GM12891 (cell line): ENCODE data around the gene RCOR1.

Experiments
- PAX5 ChIP-seq: IDR thresholded peaks from 2 replicates; pipeline ENCODE4 v1.6.1; 2011; ENCODE audit warnings: low read length, moderate library complexity, mild to moderate bottlenecking; ENCODE audit not compliant: insufficient read depth, severe bottlenecking
- POLR2A ChIP-seq: IDR thresholded peaks from 2 replicates; pipeline ENCODE4 v1.6.1; 2011; ENCODE audit warnings: low read depth, low read length, control low read depth
- POLR2AphosphoS5 ChIP-seq: IDR thresholded peaks from 2 replicates; pipeline ENCODE4 v1.6.1; 2011; ENCODE audit warnings: low read depth, low read length, control low read depth
- POU2F2 ChIP-seq: IDR thresholded peaks from 2 replicates; pipeline ENCODE4 v1.6.1; 2011; ENCODE audit warnings: low read depth, mild to moderate bottlenecking, control low read depth, low read length, moderate library complexity
- SPI1 ChIP-seq: IDR thresholded peaks from 2 replicates; pipeline ENCODE4 v1.6.1; 2011; ENCODE audit warnings: low read depth, low read length, control low read depth
- TAF1 ChIP-seq: IDR thresholded peaks from 2 replicates; pipeline ENCODE4 v1.6.1; 2011; ENCODE audit warnings: low read depth, low read length, control low read depth

GRCh38 chr14:102672410-102672960, 80.0 kb downstream of the RCOR1 start:
- TF ChIP-seq POLR2A: no peak
- no peak for TF ChIP-seq POLR2AphosphoS5
- TF ChIP-seq TAF1: no peak
- no peak for TF ChIP-seq PAX5
- TF ChIP-seq POU2F2: no peak
- no peak for TF ChIP-seq SPI1
